Ectodermal cell (in vitro differentiated cells): ENCODE results near the gene GLRA2.

Experiments
- H3K27ac ChIP-seq: 2 replicates; pipeline ENCODE4 v1.7.0; 2013; ENCODE audit warnings: mild to moderate bottlenecking, low read depth, low read length; ENCODE audit not compliant: insufficient read depth, poor library complexity, severe bottlenecking
- H3K27me3 ChIP-seq: 2 replicates; pipeline ENCODE4 v1.7.0; 2013; ENCODE audit warnings: mild to moderate bottlenecking, low read length; ENCODE audit not compliant: insufficient read depth, control insufficient read depth, poor library complexity, severe bottlenecking
- H3K36me3 ChIP-seq: one replicate; pipeline ENCODE4 v1.7.0; 2013; ENCODE audit warnings: low read length; ENCODE audit not compliant: control insufficient read depth, insufficient read depth
- H3K4me1 ChIP-seq: one replicate; pipeline ENCODE4 v1.7.0; 2013; ENCODE audit warnings: low read length; ENCODE audit not compliant: control insufficient read depth, insufficient read depth
- H3K4me3 ChIP-seq: 2 replicates; pipeline ENCODE4 v1.7.0; 2013; ENCODE audit warnings: low read depth, low read length, control low read depth; ENCODE audit not compliant: insufficient read depth
- H3K9me3 ChIP-seq: 2 replicates; pipeline ENCODE4 v1.7.0; 2013; ENCODE audit warnings: mild to moderate bottlenecking, low read length, moderate library complexity; ENCODE audit not compliant: control insufficient read depth
- WGBS, 2 experiments: methylation state at CpG; one replicate each; pipeline ENCODE4 v1.1.7; 2013; ENCODE audit warnings: missing lambda C conversion rate in 2 of 2; 5-methylcytosine and 5-hydroxymethylcytosine counted together

The GLRA2 gene

DNA sequence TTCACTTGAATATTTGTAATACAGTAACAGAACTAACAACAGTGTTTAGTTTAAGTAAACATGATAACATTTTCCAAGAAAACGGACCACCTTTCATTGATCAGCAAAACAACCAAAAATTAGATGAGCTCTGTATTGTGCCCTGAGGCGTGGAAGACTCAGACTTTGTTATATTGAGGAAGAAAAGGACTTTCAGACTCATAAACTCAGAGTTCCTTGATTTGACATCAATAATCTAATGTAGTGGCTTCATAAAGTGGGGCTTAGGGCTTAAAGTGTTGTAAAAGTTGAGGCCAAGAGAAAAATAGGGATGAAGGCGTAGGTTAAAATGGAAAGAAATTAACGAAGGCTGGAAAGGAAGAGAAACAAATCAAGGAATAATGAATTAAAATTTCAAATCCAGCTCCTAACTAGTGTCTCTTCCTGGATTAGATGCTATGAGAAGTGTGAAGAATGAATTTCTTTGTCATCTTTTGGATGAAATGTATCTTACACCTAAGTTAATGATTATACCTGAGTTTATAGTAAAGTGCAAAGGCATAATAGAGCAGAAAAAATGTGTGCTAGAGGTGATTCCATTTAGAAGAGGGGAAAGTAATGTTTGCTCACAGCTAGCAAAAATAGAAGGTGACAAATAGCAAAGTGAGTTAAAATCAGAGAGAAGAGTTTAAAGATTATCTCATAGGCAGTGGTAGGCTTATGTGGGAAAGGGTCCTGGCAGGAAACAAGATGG, 19.8 kb upstream of the GLRA2 start:
- Histone ChIP-seq H3K9me3 (no peaks in the 10 kb centered on the region), H3K27ac (no peak overlapping the region), H3K4me1 (no peaks in the 10 kb centered on the region), H3K27me3 (no peaks in the 10 kb centered on the region), H3K4me3 (no peak overlapping the region), H3K36me3 (no peaks in the 10 kb centered on the region)
- WGBS, 2 experiments = 93 to 98% methylated on average over 2 to 4 of the region's 4 CpGs

- Histone ChIP-seq H3K27me3 (no peaks in the 10 kb centered on the region), H3K4me3 (no peak overlapping the region), H3K27ac (no peak overlapping the region), H3K4me1 (no peaks in the 10 kb centered on the region), H3K36me3 (no peaks in the 10 kb centered on the region), H3K9me3 (no peaks in the 10 kb centered on the region)
- WGBS, 2 experiments = 9 to 13% methylated on average over 14 of the region's 14 CpGs
Measured at GRCh38 chrX:14528629-14529289, 577 bp upstream of the GLRA2 start.

GRCh38 chrX:14533867-14534266, 4.5 kb downstream of the GLRA2 start:
- 100% methylated on average over 1 of the region's 1 CpG; no CpG with 5 or more reads in 1 of the 2 experiments for WGBS, 2 experiments
- H3K4me1 ChIP-seq = no peaks in the 10 kb centered on the region

DNA sequence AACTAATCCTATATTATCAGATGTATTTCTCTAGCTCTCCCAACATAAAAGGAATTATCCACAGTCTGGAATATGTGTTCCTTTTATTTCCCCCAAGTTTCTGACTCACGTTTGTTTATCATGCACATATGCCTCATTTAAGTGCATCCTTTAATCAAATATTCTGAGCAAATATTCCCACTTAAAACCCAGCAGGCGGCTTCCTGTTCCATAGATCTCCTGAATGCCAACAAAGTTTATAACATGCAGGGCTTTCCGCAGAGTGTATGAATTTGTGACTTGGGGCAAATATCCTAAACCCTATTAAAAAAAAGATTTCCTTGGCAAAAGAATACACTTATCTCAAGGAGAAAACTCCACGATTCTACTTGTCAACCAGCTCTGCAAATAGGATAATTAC, 16.9 kb downstream of the GLRA2 start:
- Histone ChIP-seq H3K36me3 (no peaks in the 10 kb centered on the region), H3K9me3 (no peaks in the 10 kb centered on the region), H3K27me3 (no peaks in the 10 kb centered on the region), H3K4me1 (no peaks in the 10 kb centered on the region), H3K27ac (no peak overlapping the region), H3K4me3 (no peak overlapping the region)
- 92 to 97% methylated on average over 4 of the region's 4 CpGs for WGBS, 2 experiments

More at GRCh38 chrX:14533867-14534266, 4.5 kb downstream of the GLRA2 start:
- Histone ChIP-seq H3K9me3 (no peaks in the 10 kb centered on the region), H3K4me3 (no peak overlapping the region), H3K27me3 (no peaks in the 10 kb centered on the region), H3K27ac (no peak overlapping the region), H3K36me3 (no peaks in the 10 kb centered on the region)

GRCh38 chrX:14554131-14554715, 24.9 kb downstream of the GLRA2 start:
- no peaks in the 10 kb centered on the region for H3K36me3 ChIP-seq
- H3K9me3 ChIP-seq = no peaks in the 10 kb centered on the region
- no peaks in the 10 kb centered on the region for H3K4me1 ChIP-seq
- WGBS, 2 experiments = 90 to 91% methylated on average over 2 to 3 of the region's 3 CpGs
- H3K27ac ChIP-seq = no peak overlapping the region
- H3K27me3 ChIP-seq = no peaks in the 10 kb centered on the region
- no peak overlapping the region for H3K4me3 ChIP-seq

DNA sequence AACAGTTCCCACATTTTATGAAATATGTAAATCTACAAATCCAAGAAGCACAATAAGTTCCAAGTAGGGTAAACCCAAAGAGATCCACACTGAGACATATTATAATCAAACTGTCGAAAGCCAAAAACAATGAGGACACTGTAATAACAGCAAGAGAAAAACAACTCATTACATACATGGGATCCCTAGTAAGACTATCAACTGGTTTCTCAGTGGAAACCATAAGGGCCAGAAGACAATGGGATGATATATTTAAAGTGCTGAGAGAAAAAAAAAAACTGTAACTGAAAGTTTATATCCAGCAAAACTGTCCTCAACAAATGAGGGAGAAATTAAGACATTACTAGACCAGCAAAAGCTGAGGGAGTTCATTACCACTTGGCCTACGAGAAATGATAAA, 34.7 kb downstream of the GLRA2 start:
- WGBS, 2 experiments = 90% methylated on average over 2 of the region's 2 CpGs; no CpG with 5 or more reads in 1 of the 2 experiments
- no peaks in the 10 kb centered on the region for H3K36me3 ChIP-seq
- H3K27me3 ChIP-seq = no peaks in the 10 kb centered on the region

GRCh38 chrX:14573161-14573560, 43.8 kb downstream of the GLRA2 start:
- 79 to 83% methylated on average over 1 to 2 of the region's 2 CpGs for WGBS, 2 experiments
- no peaks in the 10 kb centered on the region for H3K27me3 ChIP-seq
- H3K4me3 ChIP-seq = no peak overlapping the region
- H3K4me1 ChIP-seq = no peaks in the 10 kb centered on the region
- H3K36me3 ChIP-seq = no peaks in the 10 kb centered on the region
- no peaks in the 10 kb centered on the region for H3K9me3 ChIP-seq
- H3K27ac ChIP-seq = no peak overlapping the region

More for the DNA sequence above, 34.7 kb downstream of the GLRA2 start:
- Histone ChIP-seq H3K9me3 (no peaks in the 10 kb centered on the region), H3K4me1 (no peaks in the 10 kb centered on the region), H3K27ac (no peak overlapping the region), H3K4me3 (no peak overlapping the region)

- H3K27me3 ChIP-seq = no peaks in the 10 kb centered on the region
- H3K36me3 ChIP-seq = no peaks in the 10 kb centered on the region
- WGBS, 2 experiments = 95 to 97% methylated on average over 8 of the region's 8 CpGs
- no peaks in the 10 kb centered on the region for H3K4me1 ChIP-seq
- no peaks in the 10 kb centered on the region for H3K9me3 ChIP-seq
- H3K4me3 ChIP-seq = no peak overlapping the region
- H3K27ac ChIP-seq = no peak overlapping the region
Measured at GRCh38 chrX:14581081-14581480, 51.7 kb downstream of the GLRA2 start.

- 91 to 100% methylated on average over 1 to 2 of the region's 2 CpGs for WGBS, 2 experiments
- H3K27me3 ChIP-seq = no peaks in the 10 kb centered on the region
- no peaks in the 10 kb centered on the region for H3K36me3 ChIP-seq
- H3K27ac ChIP-seq = no peak overlapping the region
- no peaks in the 10 kb centered on the region for H3K4me1 ChIP-seq
- H3K9me3 ChIP-seq = no peaks in the 10 kb centered on the region
- no peak overlapping the region for H3K4me3 ChIP-seq
Measured at GRCh38 chrX:14584548-14584947, 55.2 kb downstream of the GLRA2 start.

DNA sequence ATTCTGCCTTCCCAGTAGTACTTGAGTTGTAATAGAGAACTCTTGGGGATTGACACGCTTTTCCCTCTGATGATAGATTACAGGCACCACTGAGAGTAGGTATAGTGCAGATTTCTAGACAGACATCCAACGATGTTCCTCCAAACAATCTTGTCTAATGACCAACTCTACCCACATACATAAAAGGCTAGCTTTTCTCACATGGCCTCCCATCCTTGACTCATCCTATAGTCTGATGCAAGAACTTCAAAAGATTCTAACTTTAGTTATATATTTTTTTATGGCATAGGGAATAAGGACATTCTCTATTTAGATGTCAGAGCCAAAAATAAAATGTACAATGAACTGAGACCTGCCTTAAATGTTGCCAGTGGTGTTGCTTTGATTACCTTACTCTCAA, 60.9 kb downstream of the GLRA2 start:
- Histone ChIP-seq H3K27me3 (no peaks in the 10 kb centered on the region), H3K4me3 (no peak overlapping the region), H3K36me3 (no peaks in the 10 kb centered on the region), H3K27ac (no peak overlapping the region), H3K4me1 (no peaks in the 10 kb centered on the region), H3K9me3 (no peaks in the 10 kb centered on the region)
- WGBS, 2 experiments = 92 to 93% methylated on average over 2 of the region's 2 CpGs
